HG03064 (cell line): ENCODE results near the gene DAGLA.

Experiments used
- ATAC-seq: cut with Tn5 transposase; IDR thresholded peaks from one replicate; pipeline ENCODE4 v1.9.1; 2021; ENCODE audit warnings: low read depth; ENCODE audit not compliant: unreplicated experiment

Gene DAGLA

DNA sequence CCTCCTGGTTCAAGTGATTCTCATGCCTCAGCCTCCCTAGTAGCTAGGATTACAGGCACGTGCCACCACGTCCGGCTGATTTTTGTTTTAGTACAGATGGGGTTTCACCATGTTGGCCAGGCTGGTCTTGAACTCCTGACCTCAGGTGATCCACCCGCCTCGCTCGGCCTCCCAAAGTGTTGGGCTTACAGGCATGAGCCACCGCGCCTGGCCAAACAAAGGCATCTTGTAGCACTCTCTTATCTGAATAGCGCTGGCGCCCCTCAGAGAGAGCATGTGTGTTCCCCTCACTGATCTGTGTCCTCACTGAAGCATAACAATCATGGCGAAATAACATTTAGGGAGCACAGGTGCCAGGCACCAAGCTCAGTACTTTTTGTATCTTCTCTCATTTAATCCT is 7.2 kb downstream of the DAGLA start:
- no peak for ATAC-seq

GRCh38 chr11:61688365-61689163 is 8.4 kb downstream of the DAGLA start:
- no peak for ATAC-seq

DNA sequence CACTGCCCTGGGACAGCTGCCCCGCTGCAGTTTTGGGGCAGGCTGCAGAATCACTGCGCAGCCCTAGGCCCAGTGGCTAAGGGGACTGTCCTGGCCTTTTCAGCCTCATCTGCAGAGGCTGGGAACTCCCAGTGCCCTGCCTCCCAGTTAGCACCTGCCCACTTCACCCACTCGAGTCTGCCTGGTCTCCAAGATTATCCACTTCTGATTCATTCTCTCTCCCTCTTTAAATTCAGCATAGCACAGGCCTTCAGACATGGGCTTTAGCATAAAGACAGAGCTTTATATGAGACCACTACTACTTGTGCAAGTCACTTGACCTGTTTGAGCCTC is 8.9 kb downstream of the DAGLA start:
- no peak for ATAC-seq

DNA sequence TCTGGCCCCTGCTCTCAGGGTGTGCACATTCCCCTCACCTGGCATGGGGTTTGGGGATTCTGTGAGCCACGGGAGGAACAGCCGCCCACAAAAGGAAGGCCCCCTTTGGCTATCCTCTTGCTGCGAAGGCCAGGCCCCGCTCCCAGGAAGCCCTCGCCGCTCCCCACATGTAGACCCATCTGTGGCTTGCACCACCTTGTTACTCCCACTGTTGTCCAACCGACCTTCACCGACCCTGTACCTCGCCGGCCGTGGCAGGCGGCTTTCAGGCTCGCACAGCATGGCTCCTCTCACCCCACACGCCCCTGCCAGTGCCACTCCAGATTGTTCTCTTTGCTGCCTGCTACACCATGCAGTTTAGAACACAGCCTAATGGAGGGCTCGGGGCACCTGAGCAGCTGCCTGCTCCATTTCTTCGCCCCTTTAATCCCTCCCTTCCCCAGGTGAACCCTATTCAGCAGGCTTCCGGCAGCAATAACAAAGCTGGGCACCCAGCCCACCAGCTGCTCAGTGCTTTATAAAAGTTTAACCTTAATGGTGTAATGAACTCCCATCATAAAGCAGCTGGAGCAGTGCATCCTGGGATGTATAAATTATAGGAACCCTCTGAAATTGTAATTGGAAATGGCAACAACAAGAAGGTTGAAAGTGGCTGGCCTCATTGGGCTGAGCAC is 10.7 kb downstream of the DAGLA start:
- no peak for ATAC-seq

DNA sequence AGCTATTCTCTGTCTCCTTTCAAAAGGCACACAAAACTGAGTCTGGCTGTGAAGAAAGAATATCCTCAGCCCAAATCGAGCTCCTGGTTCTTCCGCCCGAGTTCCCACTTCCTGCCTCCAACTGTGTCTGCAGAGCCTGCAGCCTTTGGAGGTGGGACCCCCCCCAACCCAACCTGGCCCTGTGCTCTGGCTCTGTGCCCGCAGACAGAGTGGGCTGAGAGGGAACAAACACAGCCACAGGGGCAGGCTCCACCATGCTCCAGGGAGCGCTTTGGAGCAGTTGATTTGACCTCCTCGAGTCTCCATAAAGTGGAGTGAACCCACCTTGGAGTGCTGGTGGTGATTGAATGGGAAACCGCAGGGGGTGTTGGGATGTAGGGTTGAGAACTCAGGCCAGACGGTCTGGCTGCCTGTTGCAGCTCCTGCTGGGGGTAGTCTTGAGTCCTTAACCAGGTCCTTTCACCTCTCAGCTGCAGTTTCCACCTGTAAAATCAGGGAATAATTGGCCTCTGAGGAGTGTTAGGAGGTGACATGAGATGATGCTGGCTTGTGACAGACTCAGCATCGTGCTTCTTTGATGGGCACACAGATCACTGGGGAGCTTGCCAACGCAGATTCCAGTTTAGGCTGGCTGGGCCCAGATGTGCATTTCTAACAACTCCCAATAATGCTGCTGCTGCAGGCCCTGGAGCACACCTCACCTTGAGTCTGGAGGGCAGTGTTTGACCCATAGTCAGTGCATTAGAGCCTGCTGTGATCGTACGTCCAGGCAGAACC is 11.4 kb downstream of the DAGLA start:
- no peak for ATAC-seq

- ATAC-seq: no peak
These were observed 13.9 kb downstream of the DAGLA start for GRCh38 chr11:61693922-61694601.

- no peak for ATAC-seq
These were observed 14.4 kb downstream of the DAGLA start for GRCh38 chr11:61694602-61694939.

GRCh38 chr11:61694946-61695706 is 14.9 kb downstream of the DAGLA start:
- ATAC-seq: no peak

- no peak for ATAC-seq
These were observed 15.7 kb downstream of the DAGLA start for GRCh38 chr11:61695917-61696316.

- no peak for ATAC-seq
These were observed 16.4 kb downstream of the DAGLA start for GRCh38 chr11:61696602-61697001.

- ATAC-seq: no peak
These were observed 16.9 kb downstream of the DAGLA start for GRCh38 chr11:61697078-61697502.

- ATAC-seq: no peak
These were observed 17.6 kb downstream of the DAGLA start for GRCh38 chr11:61697764-61698163.

DNA sequence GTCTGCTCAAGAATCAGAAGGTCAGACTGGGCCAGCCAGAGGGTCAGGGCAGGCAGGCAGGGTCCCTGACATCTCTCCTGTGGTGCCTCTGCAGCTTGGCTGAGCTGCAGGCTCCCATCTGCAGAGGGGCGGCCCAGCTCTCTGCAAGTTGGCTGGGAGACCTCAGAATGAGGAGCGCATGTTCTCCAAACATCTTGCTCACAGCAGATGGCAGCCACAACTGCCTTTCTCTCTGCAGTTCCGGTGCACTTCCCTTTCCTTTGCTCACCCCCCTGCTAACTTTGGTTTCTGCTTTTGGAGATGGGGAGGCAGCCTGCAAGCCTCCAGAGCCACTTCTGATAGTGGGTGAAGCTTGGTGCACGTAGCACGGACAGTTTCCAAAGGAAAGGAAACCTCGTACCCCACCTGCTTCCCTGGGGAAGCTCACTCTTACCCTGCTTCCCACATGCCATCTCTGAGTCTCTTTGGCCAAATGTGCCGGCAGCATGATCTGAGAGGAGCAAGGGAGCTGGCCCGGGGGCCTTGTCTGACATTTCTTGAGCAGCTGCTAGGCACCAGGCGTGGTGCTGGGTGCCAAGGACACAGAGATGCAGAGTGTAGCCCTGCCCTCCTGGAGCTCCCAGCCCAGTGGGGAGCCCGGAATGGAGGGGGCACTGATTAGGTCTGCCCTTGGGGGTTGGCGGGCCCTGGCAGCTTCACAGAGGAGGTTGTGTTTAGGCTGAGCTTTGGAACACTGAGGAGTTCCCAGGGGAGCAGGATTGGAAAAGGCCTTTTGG is 18.2 kb downstream of the DAGLA start:
- no peak for ATAC-seq

DNA sequence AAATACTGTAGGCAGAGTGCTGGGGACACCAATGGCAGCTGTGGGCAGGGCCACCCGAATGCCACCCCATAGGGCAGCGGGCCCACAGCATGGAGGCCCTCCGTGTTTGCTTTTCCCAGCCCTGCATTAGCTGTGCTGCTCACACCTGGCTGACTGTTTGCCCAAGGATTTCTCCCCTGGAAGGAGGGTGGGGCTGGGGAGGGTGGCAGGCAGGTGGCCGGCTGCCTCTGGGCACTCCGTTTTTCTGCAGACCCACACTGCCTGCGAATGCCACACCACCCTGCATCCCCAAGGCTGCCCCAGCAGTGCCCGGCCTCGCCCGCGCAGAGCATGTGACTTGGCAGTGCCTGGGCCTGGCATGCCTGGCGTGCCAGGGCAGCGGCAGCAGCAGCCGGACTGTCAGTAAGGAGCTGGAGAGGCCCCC is 19.6 kb downstream of the DAGLA start:
- ATAC-seq: no peak

DNA sequence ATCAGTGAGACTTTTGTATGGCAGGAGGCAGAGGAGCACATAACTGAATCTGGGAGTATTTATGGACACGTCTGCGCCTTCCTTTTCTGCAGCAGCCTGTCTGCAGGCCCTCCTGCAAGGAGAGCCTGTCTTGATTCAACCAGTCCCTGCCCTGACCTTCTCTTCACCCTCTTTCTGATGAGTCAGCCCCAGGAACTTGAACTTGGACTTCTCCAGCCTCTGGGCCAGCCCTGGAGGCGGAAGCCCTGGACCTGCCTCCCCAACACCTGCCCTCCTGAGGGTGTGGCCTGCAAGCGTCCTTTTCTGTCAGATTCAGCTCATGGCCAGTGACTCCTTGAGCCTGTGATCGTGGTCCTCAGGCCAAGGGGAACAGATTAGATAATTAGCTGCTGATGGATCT is 20.0 kb downstream of the DAGLA start:
- no peak for ATAC-seq

GRCh38 chr11:61700720-61701119 is 20.5 kb downstream of the DAGLA start:
- ATAC-seq: no peak

DNA sequence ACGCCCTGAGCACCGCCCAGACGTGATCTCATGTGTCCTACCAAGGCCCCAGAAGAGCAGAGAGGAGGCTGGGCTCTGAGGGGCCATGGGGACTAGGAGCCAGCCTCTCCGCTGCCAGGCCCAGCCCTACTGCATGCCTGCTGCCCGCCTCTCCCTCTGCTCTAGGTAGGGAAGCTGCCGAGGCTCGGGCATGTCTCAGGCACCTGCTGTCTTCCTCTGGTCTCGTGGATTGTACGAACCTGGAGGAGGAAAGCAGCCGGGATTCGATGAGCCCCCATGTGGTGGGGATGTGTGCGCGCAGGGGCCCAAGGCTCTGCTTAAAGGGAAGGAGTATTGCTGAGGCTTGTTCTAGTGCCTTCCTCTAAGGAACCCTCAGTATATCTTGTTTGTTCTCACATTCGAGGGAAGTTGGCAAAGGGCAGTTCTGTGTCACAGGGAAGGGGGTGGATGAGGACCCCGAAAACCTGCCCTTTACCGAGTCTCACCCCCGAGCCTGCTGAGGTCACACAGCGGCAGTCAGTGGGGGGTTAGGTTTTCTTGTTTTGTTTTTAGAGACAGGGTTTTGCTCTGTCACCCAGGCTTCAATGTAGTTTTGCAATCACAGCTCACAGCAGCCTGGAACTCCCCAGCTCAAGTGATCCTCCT is 21.2 kb downstream of the DAGLA start:
- no peak for ATAC-seq

GRCh38 chr11:61702701-61703312 is 22.6 kb downstream of the DAGLA start:
- ATAC-seq: no peak

DNA sequence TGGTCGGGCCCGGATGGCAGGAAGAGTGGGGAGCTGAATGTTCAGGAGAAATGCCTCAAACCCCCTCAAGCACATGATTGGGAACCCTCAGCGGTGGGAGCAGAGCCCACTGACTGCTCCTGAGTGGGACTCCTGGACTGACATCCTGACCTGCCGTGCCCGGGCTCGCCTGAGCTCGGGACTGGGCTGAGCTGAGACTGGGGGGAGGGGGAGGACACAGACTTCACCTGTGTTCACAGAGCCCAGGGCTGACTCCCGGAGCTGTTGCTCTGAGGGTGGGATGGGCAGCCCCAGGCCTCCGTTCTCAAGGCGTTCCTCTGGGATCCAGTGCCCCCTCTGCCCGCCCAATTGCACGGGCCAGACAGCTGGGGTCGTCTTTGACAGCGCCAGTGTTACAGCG is 24.6 kb downstream of the DAGLA start:
- ATAC-seq: no peak
